CD4-positive, alpha-beta T cell treated with Interferon gamma for 1 hour (primary cell): ENCODE data around the gene ANKDD1B.
"Not testable (repeated sequence)": the region's sequence is repeated elsewhere in the genome, so short reads cannot be mapped to it uniquely, and the experiment has no call there.

Experiments
- DNase-seq: peaks from one replicate; pipeline ENCODE4 v3.0.0-alpha.2; 2020

Gene ANKDD1B

GRCh38 chr5:75611311-75612225 is at the start of gene ANKDD1B:
Gene ANKDD1B, plus strand, starts transcription at chr5:75611453. Its CDS starts 182 bp downstream, at chr5:75611635.
- DNase-seq = no peak

- not testable (repeated sequence) for DNase-seq
Measured at GRCh38 chr5:75565991-75566709, 45.1 kb upstream of the ANKDD1B start.

- DNase-seq = no peak
Measured at GRCh38 chr5:75566710-75567309, 44.4 kb upstream of the ANKDD1B start.

GRCh38 chr5:75567710-75568109 is 43.5 kb upstream of the ANKDD1B start:
- no peak for DNase-seq

GRCh38 chr5:75568202-75568601 is 43.1 kb upstream of the ANKDD1B start:
- DNase-seq = no peak

GRCh38 chr5:75571547-75571946 is 39.7 kb upstream of the ANKDD1B start:
- DNase-seq = no peak

DNA sequence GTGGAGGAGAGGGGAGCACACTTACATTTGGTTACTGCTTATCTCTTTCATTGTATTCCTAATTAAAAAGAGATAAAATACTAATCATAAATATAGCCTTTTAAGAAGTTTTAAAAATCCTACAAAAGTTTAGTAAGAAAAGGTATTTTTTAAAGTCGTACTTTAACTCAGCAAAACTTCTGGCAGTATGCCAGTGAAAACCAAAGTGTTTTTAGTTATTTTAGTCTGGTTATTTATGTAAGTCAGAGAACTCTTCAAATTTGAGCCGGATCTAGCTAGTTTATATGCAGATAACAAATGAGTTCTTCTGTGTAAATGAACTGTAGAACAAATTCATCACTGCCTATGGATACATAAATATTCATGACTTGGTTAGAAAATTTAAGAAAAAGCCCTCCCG is 36.5 kb upstream of the ANKDD1B start:
- no peak for DNase-seq

- DNase-seq = not testable (repeated sequence)
Measured at GRCh38 chr5:75578280-75578679, 33.0 kb upstream of the ANKDD1B start.

DNA sequence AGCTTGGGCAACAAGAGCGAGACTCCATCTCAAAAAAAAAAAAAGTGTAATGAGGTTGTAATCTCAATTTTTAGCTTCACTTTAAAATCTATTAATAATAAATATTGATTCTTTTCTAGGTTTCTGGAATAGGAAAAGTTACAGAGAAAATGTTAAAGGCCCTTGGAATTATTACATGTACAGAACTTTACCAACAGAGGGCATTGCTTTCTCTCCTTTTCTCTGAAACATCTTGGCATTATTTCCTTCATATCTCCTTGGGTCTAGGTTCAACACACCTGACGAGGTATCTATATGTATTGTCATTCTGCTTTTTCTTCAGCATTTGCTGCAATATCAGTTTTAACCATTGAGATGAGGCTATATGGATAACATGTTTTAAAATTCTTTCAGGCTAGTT is 26.6 kb upstream of the ANKDD1B start:
- DNase-seq = no peak

GRCh38 chr5:75588666-75589065 is 22.6 kb upstream of the ANKDD1B start:
- DNase-seq = no peak

GRCh38 chr5:75600535-75600934 is 10.7 kb upstream of the ANKDD1B start:
- no peak for DNase-seq

- no peak for DNase-seq
Measured at GRCh38 chr5:75601567-75601966, 9.7 kb upstream of the ANKDD1B start.

DNA sequence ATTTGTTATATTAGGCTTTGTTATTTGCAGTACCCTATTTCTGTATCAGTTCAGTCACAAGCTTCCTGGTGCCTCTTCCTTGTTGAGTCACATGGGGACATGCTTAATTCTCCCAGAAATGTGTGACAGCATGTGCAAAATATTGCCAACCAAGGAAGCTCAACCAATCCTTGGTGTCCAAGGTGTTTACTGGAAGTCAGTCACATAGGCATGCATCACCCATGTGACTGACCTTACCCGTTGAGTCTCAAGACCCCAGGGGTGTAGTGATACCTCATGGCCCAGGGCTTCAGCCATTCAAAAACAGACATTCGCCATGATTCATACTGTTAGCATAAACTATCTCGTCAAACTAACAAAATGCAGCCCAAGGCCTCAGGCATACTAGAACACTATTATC is 9.3 kb upstream of the ANKDD1B start:
- no peak for DNase-seq

GRCh38 chr5:75603371-75603770 is 7.9 kb upstream of the ANKDD1B start:
- no peak for DNase-seq

GRCh38 chr5:75603821-75604220 is 7.4 kb upstream of the ANKDD1B start:
- no peak for DNase-seq

DNA sequence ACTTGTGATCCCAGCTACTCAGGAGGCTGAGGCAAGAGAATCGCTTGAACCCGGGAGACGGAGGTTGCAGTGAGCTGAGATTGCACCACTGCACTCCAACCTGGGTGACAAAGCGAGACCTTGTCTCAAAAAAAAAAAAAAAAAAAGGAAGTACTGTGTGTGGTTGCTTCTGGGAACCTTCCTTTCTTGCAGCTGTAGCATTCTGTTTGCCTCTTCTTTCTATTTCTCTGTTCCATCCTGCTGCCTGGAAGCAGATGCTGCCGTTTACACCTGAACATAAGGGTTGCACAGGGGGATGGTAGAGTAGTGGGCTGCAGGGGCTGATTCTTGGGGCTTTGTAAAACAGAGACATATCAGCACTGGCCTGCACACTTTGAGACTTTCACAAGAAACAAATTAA is 3.9 kb upstream of the ANKDD1B start:
- not testable (repeated sequence) for DNase-seq

GRCh38 chr5:75608870-75609269 is 2.4 kb upstream of the ANKDD1B start:
- no peak for DNase-seq

DNA sequence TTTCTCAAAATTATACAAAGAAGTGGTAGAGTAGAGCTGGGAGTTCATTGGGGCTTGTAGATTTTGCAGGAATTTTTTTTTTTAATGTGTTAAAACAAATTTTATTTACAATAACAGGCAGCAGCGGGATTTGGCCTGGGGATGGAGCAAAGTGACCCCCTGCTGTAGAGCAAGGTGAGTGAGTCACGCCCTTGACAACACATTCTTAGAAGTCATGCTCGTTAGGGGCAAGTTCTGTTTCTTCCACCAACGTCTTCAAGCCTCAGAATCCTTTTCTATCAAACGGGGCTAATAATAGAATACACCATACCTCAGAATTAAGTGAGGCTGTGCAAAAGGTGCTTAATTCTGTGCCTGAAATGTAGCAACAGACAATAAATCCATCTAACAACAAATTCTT is 1.1 kb upstream of the ANKDD1B start:
- DNase-seq = no peak

DNA sequence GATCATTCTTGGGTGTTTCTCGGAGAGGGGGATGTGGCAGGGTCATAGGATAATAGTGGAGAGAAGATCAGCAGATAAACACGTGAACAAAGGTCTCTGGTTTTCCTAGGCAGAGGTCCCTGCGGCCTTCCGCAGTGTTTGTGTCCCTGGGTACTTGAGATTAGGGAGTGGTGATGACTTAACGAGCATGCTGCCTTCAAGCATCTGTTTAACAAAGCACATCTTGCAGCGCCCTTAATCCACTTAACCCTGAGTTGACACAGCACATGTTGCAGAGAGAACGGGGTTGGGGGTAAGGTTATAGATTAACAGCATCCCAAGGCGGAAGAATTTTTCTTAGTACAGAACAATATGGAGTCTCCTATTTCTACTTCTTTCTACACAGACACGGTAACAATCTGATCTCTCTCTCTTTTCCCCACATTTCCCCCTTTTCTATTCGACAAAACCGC is 368 bp upstream of the ANKDD1B start:
- not testable (repeated sequence) for DNase-seq

- DNase-seq = no peak
Measured at GRCh38 chr5:75612226-75612569, 945 bp downstream of the ANKDD1B start.

- no peak for DNase-seq
Measured at GRCh38 chr5:75612901-75613300, 1.6 kb downstream of the ANKDD1B start.

DNA sequence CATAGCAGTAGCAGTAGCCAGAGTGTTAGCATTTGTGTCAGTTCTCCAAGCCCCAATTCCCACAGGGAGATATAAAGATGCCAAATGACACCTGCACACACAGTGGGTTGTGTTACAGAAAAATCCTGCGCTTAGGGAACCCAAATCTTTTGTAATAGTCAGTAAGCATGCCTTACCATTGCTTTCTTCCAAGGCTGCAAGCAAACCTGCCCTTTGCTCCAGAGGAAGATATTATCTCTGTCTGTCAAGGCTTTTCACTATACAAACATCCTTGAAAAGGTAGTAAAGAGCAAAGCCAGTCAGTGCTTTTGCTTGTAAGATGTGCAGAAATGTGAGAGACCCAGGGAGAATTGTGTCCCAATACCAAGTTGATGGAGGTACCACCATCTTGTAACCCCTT is 2.9 kb downstream of the ANKDD1B start:
- DNase-seq = no peak

GRCh38 chr5:75616371-75616881 is 5.2 kb downstream of the ANKDD1B start:
- no peak for DNase-seq
